ENCODE data around the gene TSGA10. TPM values are rescaled to one million over a fixed set of nuclear protein-coding genes. Genes with fewer than 3 reads are reported as not detected.

Gene TSGA10
- total and polyA plus RNA-seq, 4 donors: 3.8 to 37.3 (median 9.1) TPM

- H3K27ac ChIP-seq (ENCODE audit: low read depth in 1 of 2, low read length in 1 of 2): no peak overlapping the region
- H3K9ac ChIP-seq (ENCODE audit: insufficient read depth in 1 of 2, low read length in 2 of 2): no peak overlapping the region
- no peak for TF ChIP-seq CTCF (IDR thresholded peaks at IDR 0.05; ENCODE audit: control extremely low read depth, extremely low read depth)
- no peak overlapping the region for H3K4me3 ChIP-seq
- no peaks in the 10 kb centered on the region for H3K36me3 ChIP-seq (ENCODE audit: control insufficient read depth in 4 of 4, insufficient read depth in 4 of 4, low read length in 4 of 4)
- no peak for ATAC-seq (ENCODE audit: insufficient read depth, low FRiP score)
- WGBS, 2 donors: 67 to 77% methylated on average over 7 of the region's 7 CpGs
- DNase-seq: no peak
- peaks cover 0 to 3% (median 2%) of the 10 kb centered on the region in 3 donors for H3K27me3 ChIP-seq (ENCODE audit: control insufficient read depth in 3 of 3, insufficient read depth in 3 of 3, low read length in 2 of 3)
- no peaks in the 10 kb centered on the region for H3K9me3 ChIP-seq (ENCODE audit: control insufficient read depth in 4 of 4, insufficient read depth in 3 of 4, low read length in 3 of 4)
- H3K4me1 ChIP-seq (ENCODE audit: control insufficient read depth in 5 of 5, insufficient read depth in 5 of 5, low read length in 5 of 5): no peaks in the 10 kb centered on the region
These were observed 194.8 kb downstream of the TSGA10 start for GRCh38 chr2:98959810-98960507.

GRCh38 chr2:98952966-98953365 is 201.8 kb downstream of the TSGA10 start:
- no peak overlapping the region for H3K4me3 ChIP-seq
- TF ChIP-seq CTCF (IDR thresholded peaks at IDR 0.05; ENCODE audit: control extremely low read depth, extremely low read depth): no peak
- no peaks in the 10 kb centered on the region for H3K36me3 ChIP-seq (ENCODE audit: control insufficient read depth in 4 of 4, insufficient read depth in 4 of 4, low read length in 4 of 4)
- H3K27ac ChIP-seq (ENCODE audit: low read depth in 1 of 2, low read length in 1 of 2): no peak overlapping the region
- no peak overlapping the region for H3K9ac ChIP-seq (ENCODE audit: insufficient read depth in 1 of 2, low read length in 2 of 2)
- H3K9me3 ChIP-seq (ENCODE audit: control insufficient read depth in 4 of 4, insufficient read depth in 3 of 4, low read length in 3 of 4): no peaks in the 10 kb centered on the region
- WGBS, 2 donors: 79 to 84% methylated on average over 4 of the region's 4 CpGs
- H3K4me1 ChIP-seq (ENCODE audit: control insufficient read depth in 5 of 5, insufficient read depth in 5 of 5, low read length in 5 of 5): no peaks in the 10 kb centered on the region
- H3K27me3 ChIP-seq (ENCODE audit: control insufficient read depth in 3 of 3, insufficient read depth in 3 of 3, low read length in 2 of 3): peaks cover 0 to 4% (median 3%) of the 10 kb centered on the region in 3 donors
- DNase-seq (no peak), ATAC-seq (ENCODE audit: insufficient read depth, low FRiP score) (no peak)

- ATAC-seq (ENCODE audit: insufficient read depth, low FRiP score): no peak
These were observed 205.6 kb downstream of the TSGA10 start for GRCh38 chr2:98948956-98949739.

More at GRCh38 chr2:98948956-98949739, 205.6 kb downstream of the TSGA10 start:
- Histone ChIP-seq H3K4me3 (no peak overlapping the region), H3K27me3 (ENCODE audit: control insufficient read depth in 3 of 3, insufficient read depth in 3 of 3, low read length in 2 of 3) (peaks cover 0 to 4% (median 0%) of the 10 kb centered on the region in 3 donors), H3K36me3 (ENCODE audit: control insufficient read depth in 4 of 4, insufficient read depth in 4 of 4, low read length in 4 of 4) (no peaks in the 10 kb centered on the region), H3K4me1 (ENCODE audit: control insufficient read depth in 5 of 5, insufficient read depth in 5 of 5, low read length in 5 of 5) (peaks cover 0 to 7% (median 0%) of the 10 kb centered on the region in 5 donors), H3K9me3 (ENCODE audit: control insufficient read depth in 4 of 4, insufficient read depth in 3 of 4, low read length in 3 of 4) (no peaks in the 10 kb centered on the region), H3K9ac (ENCODE audit: insufficient read depth in 1 of 2, low read length in 2 of 2) (no peak overlapping the region), H3K27ac (ENCODE audit: low read depth in 1 of 2, low read length in 1 of 2) (no peak overlapping the region)
- WGBS, 2 donors: 69 to 77% methylated on average over 5 of the region's 5 CpGs
- peak in 2 of 3 donors; percentile 20 to 55 for DNase-seq
- no peak for TF ChIP-seq CTCF (IDR thresholded peaks at IDR 0.05; ENCODE audit: control extremely low read depth, extremely low read depth)
